Measurements from ENCODE around the gene MARCHF7. TPM values are rescaled to one million over a fixed set of nuclear protein-coding genes. Genes with fewer than 3 reads are reported as not detected.

Gene MARCHF7
- polyA plus RNA-seq, 1 experiment = 24.5 TPM

- Histone ChIP-seq H3K4me3 (ENCODE audit: low read depth, low read length) (no peak overlapping the region), H3K36me3 (ENCODE audit: control insufficient read depth, insufficient read depth, low read length) (no peaks in the 10 kb centered on the region), H3K27me3 (ENCODE audit: control insufficient read depth, insufficient read depth, low read length) (no peaks in the 10 kb centered on the region)
- CTCF ChIA-PET = no interaction called here
- no peak for TF ChIP-seq CTCF (IDR thresholded peaks at IDR 0.05; ENCODE audit: insufficient read depth, low read depth, low read length)
- POLR2A ChIA-PET = no interaction called here
- no peak for DNase-seq (ENCODE audit: low read depth)
Observed at GRCh38 chr2:159706385-159706980, 5.8 kb upstream of the MARCHF7 start.

- no peak overlapping the region for H3K4me3 ChIP-seq (ENCODE audit: low read depth, low read length)
- H3K36me3 ChIP-seq (ENCODE audit: control insufficient read depth, insufficient read depth, low read length) = no peaks in the 10 kb centered on the region
- no peak for TF ChIP-seq CTCF (IDR thresholded peaks at IDR 0.05; ENCODE audit: insufficient read depth, low read depth, low read length)
- CTCF ChIA-PET = interaction anchor here (0.7 to 1.1 kb wide), 2 partner anchors 13 to 317 kb away, joined by 3 to 4 read pairs; no protein-coding TSS in a partner anchor
- POLR2A ChIA-PET = no interaction called here
- H3K27me3 ChIP-seq (ENCODE audit: control insufficient read depth, insufficient read depth, low read length) = no peaks in the 10 kb centered on the region
- no peak for DNase-seq (ENCODE audit: low read depth)
Observed at GRCh38 chr2:159708066-159708760, 4.1 kb upstream of the MARCHF7 start.

GRCh38 chr2:159710601-159711180 is 1.6 kb upstream of the MARCHF7 start:
- Histone ChIP-seq H3K27me3 (ENCODE audit: control insufficient read depth, insufficient read depth, low read length) (no peaks in the 10 kb centered on the region), H3K4me3 (ENCODE audit: low read depth, low read length) (no peak overlapping the region), H3K36me3 (ENCODE audit: control insufficient read depth, insufficient read depth, low read length) (0 out of 2 replicates have a peak, but pooled peaks cover 4% of the 10 kb centered on the region)
- POLR2A ChIA-PET = no interaction called here
- DNase-seq (ENCODE audit: low read depth) = no peak
- CTCF ChIA-PET = no interaction called here
- no peak for TF ChIP-seq CTCF (IDR thresholded peaks at IDR 0.05; ENCODE audit: insufficient read depth, low read depth, low read length)

- ChIA-PET CTCF (interaction anchor here (0.5 to 0.9 kb wide), 2 partner anchors 98 to 182 kb away, joined by 3 to 4 read pairs; no protein-coding TSS in a partner anchor), POLR2A (interaction anchor here (0.7 kb wide), 1 partner anchor 256 kb away, joined by 3 read pairs; no protein-coding TSS in a partner anchor)
- DNase-seq (ENCODE audit: low read depth) = peak; percentile 25
Observed at GRCh38 chr2:159711562-159712142, 654 bp upstream of the MARCHF7 start.

More at GRCh38 chr2:159711562-159712142, 654 bp upstream of the MARCHF7 start:
- no peaks in the 10 kb centered on the region for H3K27me3 ChIP-seq (ENCODE audit: control insufficient read depth, insufficient read depth, low read length)
- H3K4me3 ChIP-seq (ENCODE audit: low read depth, low read length) = peak overlapping the region; percentile 87
- peaks cover 6% of the 10 kb centered on the region for H3K36me3 ChIP-seq (ENCODE audit: control insufficient read depth, insufficient read depth, low read length)
- no peak for TF ChIP-seq CTCF (IDR thresholded peaks at IDR 0.05; ENCODE audit: insufficient read depth, low read depth, low read length)
